Caco-2 (cell line): ENCODE results near the gene ZNF837. TPM values are rescaled to one million over a fixed set of nuclear protein-coding genes. Genes with fewer than 3 reads are reported as not detected.

Experiments
- BruUV-seq: library from RNA; stranded (reverse); fragments of 400-500 nt; replicated peaks from 2 replicates; lab custom pipeline; 2021; lab: Mats Ljungman, UMichigan
- CTCF ChIA-PET: fragments of 300-600 bp; sonication (Branson Sonifier 250); formaldehyde crosslinking; loops from one replicate; lab custom pipeline; 2022; ENCODE audit warnings: antibody characterized with exemption; lab: Charles Lee
- POLR2A ChIA-PET: fragments of 300-600 bp; sonication (Branson Sonifier 250); formaldehyde crosslinking; loops from one replicate; lab custom pipeline; 2022; ENCODE audit warnings: antibody characterized with exemption; lab: Charles Lee
- DNase-seq, 2 experiments: peaks; one replicate each; pipeline versions ENCODE4 v3.0.0 to v3.0.0-alpha.2; 2020 to 2022
- H3K27me3 ChIP-seq: replicated peaks from 2 replicates; pipeline ENCODE4 v1.6.0; 2011; ENCODE audit warnings: low read length; ENCODE audit not compliant: control insufficient read depth, insufficient read depth
- H3K36me3 ChIP-seq: 2 replicates; pipeline ENCODE4 v1.5.1; 2011; ENCODE audit warnings: low read length; ENCODE audit not compliant: control insufficient read depth, insufficient read depth
- H3K4me1 ChIP-seq: fragments of 250-450 bp; sonication (Bioruptor Pico); 2 replicates; pipeline ENCODE4 v1.5.1; 2020; ENCODE audit warnings: mild to moderate bottlenecking
- H3K4me3 ChIP-seq: 2 replicates; pipeline ENCODE4 v1.5.1; 2011; ENCODE audit warnings: low read depth, mild to moderate bottlenecking, control low read depth, low read length
- H3K9me3 ChIP-seq: fragments of 250-450 bp; sonication (Bioruptor Pico); 2 replicates; pipeline ENCODE4 v1.5.1; 2020; ENCODE audit warnings: mild to moderate bottlenecking, moderate library complexity
- H3K27ac Mint-ChIP-seq: one replicate; pipeline ENCODE4 v1.8.0; 2022; ENCODE audit warnings: mixed read lengths; ENCODE audit not compliant: unreplicated experiment
- H3K27me3 Mint-ChIP-seq: one replicate; pipeline ENCODE4 v1.8.0; 2022; ENCODE audit warnings: mixed read lengths; ENCODE audit not compliant: insufficient read depth, unreplicated experiment
- H3K36me3 Mint-ChIP-seq: one replicate; pipeline ENCODE4 v1.8.0; 2022; ENCODE audit warnings: mild to moderate bottlenecking, mixed read lengths; ENCODE audit not compliant: insufficient read depth, unreplicated experiment
- H3K4me1 Mint-ChIP-seq: one replicate; pipeline ENCODE4 v1.8.0; 2022; ENCODE audit warnings: low read depth, mixed read lengths; ENCODE audit not compliant: unreplicated experiment
- H3K4me3 Mint-ChIP-seq: one replicate; pipeline ENCODE4 v1.8.0; 2022; ENCODE audit warnings: mild to moderate bottlenecking, moderate library complexity, mixed read lengths; ENCODE audit not compliant: unreplicated experiment
- H3K9me3 Mint-ChIP-seq: one replicate; pipeline ENCODE4 v1.8.0; 2022; ENCODE audit warnings: mixed read lengths; ENCODE audit not compliant: unreplicated experiment
- CTCF ChIP-seq, 2 experiments: fragments of 200-600 bp in 1 of 2; IDR thresholded peaks; 1 replicate in 1 of 2; 2 replicates in 1 of 2; pipeline versions ENCODE4 v1.5.1 to v1.8.0; 2011 to 2022; ENCODE audit warnings: antibody characterized with exemption in 1 of 2, control low read depth in 1 of 2, inconsistent platforms in 1 of 2, low read depth in 1 of 2, low read length in 1 of 2, mild to moderate bottlenecking in 1 of 2, moderate library complexity in 1 of 2; ENCODE audit not compliant: insufficient read depth in 1 of 2, severe bottlenecking in 1 of 2, unreplicated experiment in 1 of 2
- intact Hi-C: fragments of 100-400 bp; cut with micrococcal nuclease; formaldehyde crosslinking; loops from one replicate; pipeline ENCODE4 v1.10.0; 2022; ENCODE audit not compliant: unreplicated experiment
- total RNA-seq: library from RNA; stranded (reverse); gene quantifications from 2 replicates; pipeline ENCODE4 v1.2.3, GENCODE V29; 2022

ZNF837 gene
- total RNA-seq, 1 experiment from 2014 or later: 2.3 TPM

- H3K9me3 Mint-ChIP-seq: no peaks in the 10 kb centered on the region
- Histone ChIP-seq H3K4me1 (peaks cover 14% of the 10 kb centered on the region), H3K27me3 (no peaks in the 10 kb centered on the region), H3K36me3 (peaks cover 1% of the 10 kb centered on the region), H3K9me3 (no peaks in the 10 kb centered on the region), H3K4me3 (no peak overlapping the region)
- intact Hi-C loops: no loop called here
- H3K36me3 Mint-ChIP-seq: peaks cover 58% of the 10 kb centered on the region
- H3K4me3 Mint-ChIP-seq: no peak overlapping the region
- no TSS peak for BruUV-seq
- H3K27ac Mint-ChIP-seq: no peak overlapping the region
- ChIA-PET POLR2A (no interaction called here), CTCF (no interaction called here)
- H3K4me1 Mint-ChIP-seq: peaks cover 11% of the 10 kb centered on the region
- DNase-seq: no peak
- no peaks in the 10 kb centered on the region for H3K27me3 Mint-ChIP-seq
- no peak for TF ChIP-seq CTCF (IDR thresholded peaks at IDR 0.05; ENCODE audit: insufficient read depth in 1 of 2, low read depth in 1 of 2, low read length in 1 of 2, severe bottlenecking in 1 of 2, unreplicated experiment in 1 of 2)
Observed at GRCh38 chr19:58398545-58398944, 17.7 kb upstream of the ZNF837 start.

GRCh38 chr19:58398087-58398486 lies 17.3 kb upstream of the ZNF837 start:
- Mint-ChIP-seq H3K4me3 (no peak overlapping the region), H3K4me1 (peaks cover 11% of the 10 kb centered on the region), H3K9me3 (no peaks in the 10 kb centered on the region), H3K27me3 (no peaks in the 10 kb centered on the region), H3K36me3 (peaks cover 62% of the 10 kb centered on the region), H3K27ac (no peak overlapping the region)
- CTCF ChIA-PET: no interaction called here
- TF ChIP-seq CTCF (IDR thresholded peaks at IDR 0.05; ENCODE audit: insufficient read depth in 1 of 2, low read depth in 1 of 2, low read length in 1 of 2, severe bottlenecking in 1 of 2, unreplicated experiment in 1 of 2): no peak
- POLR2A ChIA-PET: no interaction called here
- no peaks in the 10 kb centered on the region for H3K27me3 ChIP-seq
- no peaks in the 10 kb centered on the region for H3K9me3 ChIP-seq
- peaks cover 14% of the 10 kb centered on the region for H3K4me1 ChIP-seq
- no peak for DNase-seq
- intact Hi-C loops: no loop called here
- no peak overlapping the region for H3K4me3 ChIP-seq
- H3K36me3 ChIP-seq: peaks cover 2% of the 10 kb centered on the region
- no TSS peak for BruUV-seq

- peaks cover 11% of the 10 kb centered on the region for H3K4me1 Mint-ChIP-seq
- H3K36me3 Mint-ChIP-seq: peaks cover 67% of the 10 kb centered on the region
- CTCF ChIA-PET: no interaction called here
- intact Hi-C loops: no loop called here
- DNase-seq: no peak
- Histone ChIP-seq H3K36me3 (peaks cover 2% of the 10 kb centered on the region), H3K4me3 (no peak overlapping the region), H3K4me1 (peaks cover 14% of the 10 kb centered on the region), H3K27me3 (no peaks in the 10 kb centered on the region), H3K9me3 (no peaks in the 10 kb centered on the region)
- no peaks in the 10 kb centered on the region for H3K27me3 Mint-ChIP-seq
- POLR2A ChIA-PET: no interaction called here
- H3K4me3 Mint-ChIP-seq: no peak overlapping the region
- TF ChIP-seq CTCF (IDR thresholded peaks at IDR 0.05; ENCODE audit: insufficient read depth in 1 of 2, low read depth in 1 of 2, low read length in 1 of 2, severe bottlenecking in 1 of 2, unreplicated experiment in 1 of 2): no peak
- BruUV-seq: no TSS peak
- H3K27ac Mint-ChIP-seq: no peak overlapping the region
- no peaks in the 10 kb centered on the region for H3K9me3 Mint-ChIP-seq
Observed at GRCh38 chr19:58397533-58398037, 16.8 kb upstream of the ZNF837 start.
